Activated naive CD8-positive, alpha-beta T cell treated with anti-CD3 and anti-CD28 coated beads, Interleukin-2, amount 10 ng/mL, durations not matched to agents 7 days and 5 days (primary cell): Measurements from ENCODE around the gene FBXO3. TPM values are rescaled to one million over a fixed set of nuclear protein-coding genes. Genes with fewer than 3 reads are reported as not detected.
A peak's percentile ranks its signal among the peaks of the same experiment; 100 is the strongest.
"Not testable (repeated sequence)": the region's sequence is repeated elsewhere in the genome, so short reads cannot be mapped to it uniquely, and the experiment has no call there.

ENCODE experiments used
- ATAC-seq: fragments of 150-1000 bp; cut with Tn5 transposase; one replicate; pipeline ENCODE4 v1.10.0; 2021; ENCODE audit warnings: low read depth, moderate library complexity
- POLR2A ChIA-PET: fragments of 350-600 bp; sonication (Branson Sonifier 250); formaldehyde crosslinking; loops from one replicate; lab custom pipeline; 2021; ENCODE audit warnings: antibody characterized with exemption; lab: Charles Lee
- DNase-seq: peaks from one replicate; pipeline ENCODE4 v3.0.0; 2021
- H3K27ac Mint-ChIP-seq: one replicate; pipeline ENCODE4 v1.8.0; 2022; ENCODE audit warnings: mild to moderate bottlenecking, mixed read lengths
- H3K27me3 Mint-ChIP-seq: one replicate; pipeline ENCODE4 v1.8.0; 2022; ENCODE audit warnings: mild to moderate bottlenecking, moderate library complexity, mixed read lengths
- H3K36me3 Mint-ChIP-seq: one replicate; pipeline ENCODE4 v1.8.0; 2021; ENCODE audit warnings: mild to moderate bottlenecking, mixed read lengths
- H3K4me1 Mint-ChIP-seq: one replicate; pipeline ENCODE4 v1.8.0; 2021; ENCODE audit warnings: mixed read lengths
- H3K4me3 Mint-ChIP-seq: one replicate; pipeline ENCODE4 v1.8.0; 2022; ENCODE audit warnings: mild to moderate bottlenecking, moderate library complexity, mixed read lengths
- H3K9me3 Mint-ChIP-seq: one replicate; pipeline ENCODE4 v1.8.0; 2021; ENCODE audit warnings: mixed read lengths
- total RNA-seq, 2 experiments: library from RNA; stranded (reverse); gene quantifications; one replicate each; pipeline ENCODE4 v1.2.3, GENCODE V29; 2021

The FBXO3 gene
- total RNA-seq, 2 experiments from 2014 or later, result 29.4 to 30.1 TPM

- POLR2A ChIA-PET, result no interaction called here
- H3K4me1 Mint-ChIP-seq, result peaks cover 26% of the 10 kb centered on the region
- ATAC-seq (no peak), DNase-seq (no peak)
- H3K4me3 Mint-ChIP-seq, result no peak overlapping the region
- no peaks in the 10 kb centered on the region for H3K27me3 Mint-ChIP-seq
- H3K27ac Mint-ChIP-seq, result no peak overlapping the region
- H3K36me3 Mint-ChIP-seq, result peaks cover 19% of the 10 kb centered on the region
- H3K9me3 Mint-ChIP-seq, result no peaks in the 10 kb centered on the region
These were observed 42.4 kb downstream of the FBXO3 start for GRCh38 chr11:33731723-33732531.

DNA sequence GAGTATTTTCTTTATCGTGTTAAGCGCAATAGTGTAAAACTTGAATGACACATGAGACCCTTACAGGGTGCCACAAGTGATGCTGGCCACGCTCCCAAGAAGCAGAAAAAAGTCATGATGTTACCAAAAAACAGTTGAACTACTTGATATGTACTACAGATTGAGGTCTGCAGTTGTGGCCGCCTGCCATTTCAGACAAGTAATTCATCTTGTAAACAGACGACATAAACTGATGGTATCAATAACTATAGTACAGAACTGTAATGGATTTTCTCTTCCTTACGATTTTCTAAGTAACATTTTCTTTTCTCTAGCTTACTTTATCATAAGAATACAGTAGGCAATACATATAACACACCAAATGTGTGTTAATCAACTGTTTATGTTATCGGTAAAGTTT is 43.6 kb downstream of the FBXO3 start:
- no peaks in the 10 kb centered on the region for H3K27me3 Mint-ChIP-seq
- DNase-seq, result no peak
- POLR2A ChIA-PET, result no interaction called here
- H3K4me3 Mint-ChIP-seq, result no peak overlapping the region
- no peaks in the 10 kb centered on the region for H3K9me3 Mint-ChIP-seq
- H3K36me3 Mint-ChIP-seq, result peaks cover 24% of the 10 kb centered on the region
- peaks cover 26% of the 10 kb centered on the region for H3K4me1 Mint-ChIP-seq
- no peak for ATAC-seq
- no peak overlapping the region for H3K27ac Mint-ChIP-seq

DNA sequence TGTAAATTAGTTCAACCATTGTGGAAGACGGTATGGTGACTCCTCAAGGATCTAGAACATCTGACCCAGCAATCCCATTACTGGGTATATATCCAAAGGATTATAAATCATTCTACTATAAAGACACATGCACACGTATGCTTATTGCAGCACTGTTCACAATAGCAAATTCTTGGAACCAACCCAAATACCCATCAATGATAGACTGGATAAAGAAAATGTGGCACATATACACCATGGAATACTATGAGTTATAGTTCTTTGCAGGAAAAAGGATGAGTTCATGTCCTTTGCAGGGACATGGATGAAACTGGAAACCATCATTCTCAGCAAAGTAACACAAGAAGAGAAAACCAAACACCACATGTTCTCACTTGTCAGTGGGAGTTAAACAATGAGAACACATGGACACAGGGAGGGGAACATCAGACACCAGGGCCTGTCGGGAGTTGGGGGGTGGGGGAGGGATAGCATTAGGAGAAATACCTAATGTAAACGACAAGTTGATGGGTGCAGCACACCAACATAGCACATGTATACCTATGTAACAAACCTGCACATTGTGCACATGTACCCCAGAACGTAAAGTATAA is 45.2 kb downstream of the FBXO3 start:
- H3K4me1 Mint-ChIP-seq, result peaks cover 23% of the 10 kb centered on the region
- H3K9me3 Mint-ChIP-seq, H3K27ac Mint-ChIP-seq, H3K27me3 Mint-ChIP-seq, H3K4me3 Mint-ChIP-seq, ATAC-seq, POLR2A ChIA-PET, DNase-seq: not testable (repeated sequence)
- H3K36me3 Mint-ChIP-seq, result peaks cover 24% of the 10 kb centered on the region

DNA sequence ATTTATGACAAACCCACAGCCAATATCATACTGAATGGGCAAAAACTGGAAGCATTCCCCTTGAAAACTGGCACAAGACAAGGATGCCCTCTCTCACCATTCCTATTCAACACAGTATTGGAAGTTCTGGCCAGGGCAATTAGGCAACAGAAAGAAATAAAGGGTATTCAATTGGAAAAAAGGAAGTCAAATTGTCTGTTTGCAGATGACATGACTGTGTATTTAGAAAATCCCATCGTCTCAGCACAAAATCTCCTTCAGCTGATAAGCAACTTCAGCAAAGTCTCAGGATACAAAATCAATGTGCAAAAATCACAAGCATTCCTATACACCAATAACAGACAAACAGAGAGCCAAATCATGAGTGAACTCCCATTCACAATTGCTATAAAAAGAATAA is 46.8 kb downstream of the FBXO3 start:
- H3K27ac Mint-ChIP-seq, H3K9me3 Mint-ChIP-seq, ATAC-seq, H3K4me3 Mint-ChIP-seq, DNase-seq, H3K27me3 Mint-ChIP-seq, POLR2A ChIA-PET: not testable (repeated sequence)
- H3K4me1 Mint-ChIP-seq, result peaks cover 21% of the 10 kb centered on the region
- peaks cover 15% of the 10 kb centered on the region for H3K36me3 Mint-ChIP-seq

DNA sequence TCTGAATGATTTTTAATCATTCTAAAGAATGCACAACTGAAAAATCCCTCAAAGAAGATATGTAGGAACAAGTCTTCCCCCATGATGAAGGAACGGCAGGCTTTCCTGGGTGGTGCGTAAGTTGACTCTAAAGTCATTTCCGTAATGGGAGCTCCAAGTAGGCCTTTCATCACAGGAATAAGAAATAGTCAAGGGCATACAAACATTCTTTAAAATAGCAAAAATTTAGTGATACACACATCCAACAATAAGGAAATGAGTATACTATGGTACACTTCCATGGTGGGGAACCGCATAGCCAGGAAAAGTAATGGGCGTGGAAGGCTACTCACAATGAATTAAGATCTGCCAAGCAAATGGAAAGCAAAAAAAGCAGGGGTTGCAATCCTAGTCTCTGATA is 48.8 kb downstream of the FBXO3 start:
- no peak for ATAC-seq
- H3K9me3 Mint-ChIP-seq, result no peaks in the 10 kb centered on the region
- POLR2A ChIA-PET, result no interaction called here
- peaks cover 18% of the 10 kb centered on the region for H3K36me3 Mint-ChIP-seq
- DNase-seq, result no peak
- H3K4me1 Mint-ChIP-seq, result peaks cover 27% of the 10 kb centered on the region
- no peak overlapping the region for H3K4me3 Mint-ChIP-seq
- no peaks in the 10 kb centered on the region for H3K27me3 Mint-ChIP-seq
- no peak overlapping the region for H3K27ac Mint-ChIP-seq

- ATAC-seq (no peak), DNase-seq (no peak)
- H3K4me3 Mint-ChIP-seq, result no peak overlapping the region
- no peak overlapping the region for H3K27ac Mint-ChIP-seq
- no peaks in the 10 kb centered on the region for H3K27me3 Mint-ChIP-seq
- POLR2A ChIA-PET, result no interaction called here
- H3K9me3 Mint-ChIP-seq, result no peaks in the 10 kb centered on the region
- peaks cover 28% of the 10 kb centered on the region for H3K4me1 Mint-ChIP-seq
- peaks cover 25% of the 10 kb centered on the region for H3K36me3 Mint-ChIP-seq
These were observed 49.7 kb downstream of the FBXO3 start for GRCh38 chr11:33724644-33725035.

DNA sequence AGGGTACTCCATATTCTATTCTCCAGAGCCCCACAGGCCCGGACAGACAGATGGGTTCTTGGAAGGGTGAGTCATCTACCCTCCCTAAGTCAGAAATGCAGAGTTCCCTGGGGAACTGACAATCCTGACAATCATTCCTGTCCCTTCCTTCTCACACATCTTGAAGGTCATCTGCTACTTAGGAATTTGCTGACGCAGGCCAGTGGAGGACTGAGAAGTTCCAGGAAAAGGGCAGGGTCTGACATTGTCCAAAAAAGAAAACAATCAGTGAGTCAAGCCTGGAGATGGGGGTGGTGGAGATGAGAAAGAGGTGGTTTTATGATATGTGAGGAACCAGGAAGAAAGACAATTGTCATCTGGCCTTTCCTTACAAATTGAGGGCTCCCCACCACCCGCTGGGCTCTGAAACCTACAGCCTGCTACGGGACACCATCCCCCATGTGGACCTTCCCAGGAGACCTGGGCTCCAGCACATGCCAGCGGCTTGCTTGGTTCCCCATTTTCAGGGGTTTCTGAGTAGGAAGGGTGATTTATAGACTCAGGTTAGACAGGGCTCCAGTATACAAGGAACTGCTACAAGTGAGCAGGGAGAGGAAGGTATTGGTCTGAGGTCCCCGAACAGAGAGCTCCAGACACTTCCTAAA is 51.0 kb downstream of the FBXO3 start:
- POLR2A ChIA-PET, result no interaction called here
- H3K4me1 Mint-ChIP-seq, result peaks cover 28% of the 10 kb centered on the region
- peaks cover 22% of the 10 kb centered on the region for H3K36me3 Mint-ChIP-seq
- no peak overlapping the region for H3K4me3 Mint-ChIP-seq
- no peaks in the 10 kb centered on the region for H3K27me3 Mint-ChIP-seq
- H3K27ac Mint-ChIP-seq, result no peak overlapping the region
- no peaks in the 10 kb centered on the region for H3K9me3 Mint-ChIP-seq
- no peak for DNase-seq
- ATAC-seq, result no peak

- peaks cover 19% of the 10 kb centered on the region for H3K36me3 Mint-ChIP-seq
- H3K27me3 Mint-ChIP-seq, result no peaks in the 10 kb centered on the region
- H3K9me3 Mint-ChIP-seq, result no peaks in the 10 kb centered on the region
- H3K27ac Mint-ChIP-seq, result no peak overlapping the region
- no peak for DNase-seq
- POLR2A ChIA-PET, result no interaction called here
- peaks cover 28% of the 10 kb centered on the region for H3K4me1 Mint-ChIP-seq
- peak; percentile 58 for ATAC-seq
- H3K4me3 Mint-ChIP-seq, result no peak overlapping the region
These were observed 51.6 kb downstream of the FBXO3 start for GRCh38 chr11:33722590-33723234.

GRCh38 chr11:33721984-33722383 is 52.3 kb downstream of the FBXO3 start:
- no peak overlapping the region for H3K4me3 Mint-ChIP-seq
- H3K4me1 Mint-ChIP-seq, result peaks cover 28% of the 10 kb centered on the region
- no peaks in the 10 kb centered on the region for H3K27me3 Mint-ChIP-seq
- POLR2A ChIA-PET, result no interaction called here
- DNase-seq, result no peak
- ATAC-seq, result no peak
- H3K36me3 Mint-ChIP-seq, result peaks cover 16% of the 10 kb centered on the region
- no peaks in the 10 kb centered on the region for H3K9me3 Mint-ChIP-seq
- no peak overlapping the region for H3K27ac Mint-ChIP-seq

DNA sequence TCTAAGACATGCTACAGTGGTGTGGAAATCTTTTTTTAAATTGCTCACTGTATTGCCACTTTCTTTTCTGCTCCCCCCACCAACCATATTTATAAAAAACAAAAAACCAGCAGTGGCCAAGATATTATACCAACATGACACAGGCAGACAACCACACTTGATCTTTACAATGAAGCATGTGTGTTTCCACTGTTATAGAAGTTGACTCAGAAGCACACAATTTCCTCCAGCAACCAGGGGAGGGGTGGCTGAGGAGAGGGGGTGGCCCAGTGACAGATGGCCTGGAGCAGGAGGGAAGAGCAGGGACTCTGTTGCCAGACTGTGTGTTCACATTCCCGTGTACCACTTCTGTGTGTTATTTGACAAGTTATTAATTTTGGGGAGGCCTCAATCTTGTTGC is 52.9 kb downstream of the FBXO3 start:
- POLR2A ChIA-PET, result no interaction called here
- H3K36me3 Mint-ChIP-seq, result peaks cover 14% of the 10 kb centered on the region
- H3K4me1 Mint-ChIP-seq, result peaks cover 29% of the 10 kb centered on the region
- H3K4me3 Mint-ChIP-seq, result no peak overlapping the region
- H3K27me3 Mint-ChIP-seq, result no peaks in the 10 kb centered on the region
- H3K9me3 Mint-ChIP-seq, result no peaks in the 10 kb centered on the region
- ATAC-seq (no peak), DNase-seq (no peak)
- peak overlapping the region; percentile 66 for H3K27ac Mint-ChIP-seq

- ATAC-seq, result no peak
- Mint-ChIP-seq H3K36me3 (peaks cover 12% of the 10 kb centered on the region), H3K4me3 (no peak overlapping the region), H3K27ac (no peak overlapping the region), H3K9me3 (no peaks in the 10 kb centered on the region), H3K27me3 (no peaks in the 10 kb centered on the region), H3K4me1 (peaks cover 26% of the 10 kb centered on the region)
- POLR2A ChIA-PET, result no interaction called here
- no peak for DNase-seq
These were observed 54.7 kb downstream of the FBXO3 start for GRCh38 chr11:33719587-33719986.

DNA sequence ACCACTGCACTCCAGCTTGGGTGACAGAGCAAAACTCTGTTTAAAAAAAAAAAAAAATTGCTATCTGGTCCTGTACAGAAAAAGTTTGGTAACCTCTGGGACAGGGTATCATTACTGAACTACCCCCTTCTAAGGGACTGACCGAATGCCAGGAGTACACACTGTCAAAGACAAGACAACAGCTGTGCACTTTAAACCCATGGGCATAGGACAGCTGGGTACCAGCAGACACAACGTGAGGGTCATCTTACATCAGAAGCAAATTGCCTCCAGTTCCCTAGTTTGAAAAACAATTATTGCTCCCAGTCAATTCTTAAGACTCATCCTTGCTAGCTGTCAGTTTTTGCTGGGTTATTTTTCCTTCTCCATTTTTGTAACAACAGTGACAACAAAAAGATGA is 55.9 kb downstream of the FBXO3 start:
- Mint-ChIP-seq H3K4me3 (no peak overlapping the region), H3K9me3 (no peaks in the 10 kb centered on the region), H3K27ac (no peak overlapping the region), H3K36me3 (peaks cover 12% of the 10 kb centered on the region), H3K4me1 (peaks cover 23% of the 10 kb centered on the region), H3K27me3 (no peaks in the 10 kb centered on the region)
- POLR2A ChIA-PET, result no interaction called here
- DNase-seq, result no peak
- ATAC-seq, result no peak

- ATAC-seq, result no peak
- DNase-seq, result no peak
- no peak overlapping the region for H3K27ac Mint-ChIP-seq
- POLR2A ChIA-PET, result no interaction called here
- H3K36me3 Mint-ChIP-seq, result peaks cover 8% of the 10 kb centered on the region
- no peaks in the 10 kb centered on the region for H3K9me3 Mint-ChIP-seq
- H3K27me3 Mint-ChIP-seq, result no peaks in the 10 kb centered on the region
- H3K4me3 Mint-ChIP-seq, result no peak overlapping the region
- peaks cover 7% of the 10 kb centered on the region for H3K4me1 Mint-ChIP-seq
These were observed 58.1 kb downstream of the FBXO3 start for GRCh38 chr11:33716243-33716642.
